H9 (cell line): ENCODE data around the gene OSBPL9. TPM values are rescaled to one million over a fixed set of nuclear protein-coding genes. Genes with fewer than 3 reads are reported as not detected.

Experiments
- DNase-seq: peaks from one replicate; pipeline ENCODE4 v3.0.0-alpha.2; 2017
- H2AFZ ChIP-seq: one replicate; pipeline ENCODE4 v1.6.1; 2013; ENCODE audit warnings: mild to moderate bottlenecking, low read length, control low read depth, moderate library complexity
- H2AK5ac ChIP-seq: 2 replicates; pipeline ENCODE4 v1.6.1; 2013; ENCODE audit warnings: low read length, control low read depth, mixed read lengths; ENCODE audit not compliant: insufficient read length
- H2BK120ac ChIP-seq: one replicate; pipeline ENCODE4 v1.6.1; 2013; ENCODE audit warnings: low read depth, mild to moderate bottlenecking, low read length, control low read depth, inconsistent platforms; ENCODE audit not compliant: poor library complexity, severe bottlenecking
- H2BK12ac ChIP-seq: 2 replicates; pipeline ENCODE4 v1.6.1; 2013; ENCODE audit warnings: low read length, control low read depth, mixed read lengths, low read depth; ENCODE audit not compliant: insufficient read length
- H2BK15ac ChIP-seq: 2 replicates; pipeline ENCODE4 v1.6.1; 2013; ENCODE audit warnings: low read depth, low read length, control low read depth
- H2BK20ac ChIP-seq: one replicate; pipeline ENCODE4 v1.6.1; 2013; ENCODE audit warnings: low read depth, mild to moderate bottlenecking, low read length, control low read depth, inconsistent platforms; ENCODE audit not compliant: poor library complexity, severe bottlenecking
- H2BK5ac ChIP-seq: 2 replicates; pipeline ENCODE4 v1.6.1; 2013; ENCODE audit warnings: low read length, control low read depth, mixed read lengths; ENCODE audit not compliant: insufficient read length
- H3K14ac ChIP-seq: 2 replicates; pipeline ENCODE4 v1.6.1; 2013; ENCODE audit warnings: low read length, control low read depth; ENCODE audit not compliant: insufficient read depth
- H3K18ac ChIP-seq: 2 replicates; pipeline ENCODE4 v1.6.1; 2013; ENCODE audit warnings: low read depth, mild to moderate bottlenecking, mixed read lengths, low read length, control low read depth; ENCODE audit not compliant: insufficient read length
- H3K23ac ChIP-seq: 2 replicates; pipeline ENCODE4 v1.6.1; 2013; ENCODE audit warnings: low read length, control low read depth, mixed read lengths, low read depth; ENCODE audit not compliant: insufficient read length
- H3K23me2 ChIP-seq: 2 replicates; pipeline ENCODE4 v1.6.1; 2013; ENCODE audit warnings: low read depth, mild to moderate bottlenecking, mixed read lengths, low read length, control low read depth; ENCODE audit not compliant: insufficient read length, poor library complexity, severe bottlenecking
- H3K27ac ChIP-seq: 2 replicates; pipeline ENCODE4 v1.5.1; 2013; ENCODE audit warnings: low read length, control low read depth, mixed read lengths, low read depth; ENCODE audit not compliant: insufficient read length
- H3K27me3 ChIP-seq: 2 replicates; pipeline ENCODE4 v1.6.1; 2013; ENCODE audit warnings: low read length, control low read depth, inconsistent platforms; ENCODE audit not compliant: insufficient read depth
- H3K4ac ChIP-seq: 2 replicates; pipeline ENCODE4 v1.6.1; 2013; ENCODE audit warnings: low read depth, mild to moderate bottlenecking, control low read depth, inconsistent platforms, low read length, moderate library complexity
- H3K4me1 ChIP-seq: 2 replicates; pipeline ENCODE4 v1.6.1; 2013; ENCODE audit warnings: low read length, control low read depth, inconsistent platforms; ENCODE audit not compliant: insufficient read depth
- H3K4me2 ChIP-seq: 2 replicates; pipeline ENCODE4 v1.6.1; 2013; ENCODE audit warnings: low read length, control low read depth, mixed read lengths; ENCODE audit not compliant: insufficient read length, insufficient read depth
- H3K56ac ChIP-seq: 2 replicates; pipeline ENCODE4 v1.6.1; 2013; ENCODE audit warnings: low read depth, mild to moderate bottlenecking, mixed read lengths, low read length, control low read depth; ENCODE audit not compliant: insufficient read length
- H3K79me1 ChIP-seq: 2 replicates; pipeline ENCODE4 v1.6.1; 2013; ENCODE audit warnings: low read depth, mild to moderate bottlenecking, moderate library complexity, low read length, control low read depth, inconsistent platforms; ENCODE audit not compliant: insufficient read depth, poor library complexity, severe bottlenecking
- H3K79me2 ChIP-seq: 2 replicates; pipeline ENCODE4 v1.6.1; 2013; ENCODE audit warnings: low read length, control low read depth, inconsistent platforms; ENCODE audit not compliant: insufficient read depth
- H3K9ac ChIP-seq: 2 replicates; pipeline ENCODE4 v1.6.1; 2013; ENCODE audit warnings: low read length, control low read depth, mixed read lengths; ENCODE audit not compliant: insufficient read length; ENCODE audit errors: extremely low read depth
- H3K9me3 ChIP-seq: one replicate; pipeline ENCODE4 v1.6.1; 2013; ENCODE audit warnings: low read depth, low read length, inconsistent platforms; ENCODE audit not compliant: control insufficient read depth
- H3T11ph ChIP-seq: one replicate; pipeline ENCODE4 v1.6.1; 2013; ENCODE audit warnings: mild to moderate bottlenecking, low read length, control low read depth, inconsistent platforms
- H4K20me1 ChIP-seq: one replicate; pipeline ENCODE4 v1.6.1; 2013; ENCODE audit not compliant: control insufficient read depth, insufficient read length, insufficient read depth
- H4K5ac ChIP-seq: 2 replicates; pipeline ENCODE4 v1.6.1; 2013; ENCODE audit warnings: low read depth, mild to moderate bottlenecking, mixed read lengths, low read length, control low read depth; ENCODE audit not compliant: insufficient read length
- H4K8ac ChIP-seq: replicated peaks from 2 replicates; pipeline ENCODE4 v1.6.1; 2013; ENCODE audit warnings: low read length, control low read depth, mixed read lengths, low read depth; ENCODE audit not compliant: insufficient read length
- H4K91ac ChIP-seq: 2 replicates; pipeline ENCODE4 v1.6.1; 2013; ENCODE audit warnings: low read depth, mild to moderate bottlenecking, moderate library complexity, mixed read lengths, low read length, control low read depth; ENCODE audit not compliant: insufficient read length
- H3K27ac Mint-ChIP-seq, 3 experiments: 2 replicates in 2 of 3; 3 replicates in 1 of 3; pipeline ENCODE4 v1.8.0; 2020 to 2021; ENCODE audit warnings: mixed read lengths in 3 of 3, mild to moderate bottlenecking in 1 of 3, moderate library complexity in 1 of 3
- H3K27me3 Mint-ChIP-seq: 2 replicates; pipeline ENCODE4 v1.8.0; 2021; ENCODE audit warnings: low read depth, mild to moderate bottlenecking, moderate library complexity, mixed read lengths
- H3K36me3 Mint-ChIP-seq, 3 experiments: 2 replicates in 2 of 3; 3 replicates in 1 of 3; pipeline ENCODE4 v1.8.0; 2020 to 2021; ENCODE audit warnings: low read depth in 3 of 3, mixed read lengths in 3 of 3; ENCODE audit not compliant: insufficient read depth in 1 of 3
- H3K4me1 Mint-ChIP-seq, 2 experiments: 2 replicates each; pipeline ENCODE4 v1.8.0; 2020; ENCODE audit warnings: mixed read lengths in 2 of 2
- H3K4me3 Mint-ChIP-seq, 2 experiments: 2 replicates in 1 of 2; 3 replicates in 1 of 2; pipeline ENCODE4 v1.8.0; 2020 to 2021; ENCODE audit warnings: mild to moderate bottlenecking in 2 of 2, mixed read lengths in 2 of 2, moderate library complexity in 1 of 2
- H3K9me3 Mint-ChIP-seq, 2 experiments: 2 replicates in 1 of 2; 3 replicates in 1 of 2; pipeline ENCODE4 v1.8.0; 2020; ENCODE audit warnings: mild to moderate bottlenecking in 2 of 2, mixed read lengths in 2 of 2, moderate library complexity in 1 of 2
- WGBS: extraction: QIAGEN DNeasy Blood & Tissue Kit; methylation state at CpG from one replicate; pipeline ENCODE4 v1.1.7; 2013; ENCODE audit warnings: missing lambda C conversion rate, low lambda C conversion rate, mixed read lengths; ENCODE audit not compliant: insufficient read length; ENCODE audit errors: extremely low coverage; 5-methylcytosine and 5-hydroxymethylcytosine counted together
- total RNA-seq: library from RNA; stranded (reverse); gene quantifications from 2 replicates; pipeline ENCODE4 v1.2.1, GENCODE V29; 2021
- TF ChIP-seq, protein P1 (sequence below): fragments of 200-600 bp; sonication (generic); conservative IDR thresholded peaks from 3 replicates; pipeline ENCODE4 v1.8.0; 2021; ENCODE audit warnings: antibody characterized with exemption, mild to moderate bottlenecking

OSBPL9 gene
- total RNA-seq, 1 experiment from 2014 or later, result 76.7 TPM

DNA sequence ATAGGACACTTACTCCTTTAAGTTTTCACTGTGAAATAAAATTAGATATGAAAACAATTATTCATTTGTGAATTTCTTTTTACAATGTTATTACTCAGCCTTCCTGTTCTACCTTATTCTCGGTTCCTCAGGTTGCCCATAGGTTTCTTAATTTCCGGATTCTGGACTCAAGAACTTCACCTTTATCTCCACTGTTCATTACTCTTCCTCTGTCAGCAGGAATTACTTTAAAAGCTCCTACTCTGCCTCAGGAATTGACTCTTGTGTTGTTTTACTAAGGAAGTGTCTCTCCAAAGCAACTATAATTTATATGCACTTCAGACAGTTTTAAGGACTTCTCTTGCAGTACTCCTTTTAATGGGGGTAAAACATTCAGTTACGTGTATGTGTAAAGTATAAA lies 123.8 kb downstream of the OSBPL9 start:
- H2BK15ac ChIP-seq, result no peak overlapping the region
- no peak overlapping the region for H3K23ac ChIP-seq
- H3K4me2 ChIP-seq, result no peak overlapping the region
- no peak overlapping the region for H3K4ac ChIP-seq
- no peak overlapping the region for H3K9ac ChIP-seq
- H3K18ac ChIP-seq, result no peak overlapping the region
- no peaks in the 10 kb centered on the region for H3K4me1 ChIP-seq
- H3K27ac Mint-ChIP-seq, result no peak overlapping the region
- H3K4me3 Mint-ChIP-seq, result no peak overlapping the region
- no peak overlapping the region for H4K91ac ChIP-seq
- no peak overlapping the region for H2AFZ ChIP-seq
- H2BK120ac ChIP-seq, result no peak overlapping the region
- peaks cover 14 to 19% of the 10 kb centered on the region in 2 experiments for H3K4me1 Mint-ChIP-seq
- DNase-seq, result no peak
- H3K9me3 Mint-ChIP-seq, result no peaks in the 10 kb centered on the region
- H3K56ac ChIP-seq, result no peak overlapping the region
- no peaks in the 10 kb centered on the region for H3K27me3 Mint-ChIP-seq
- H3K23me2 ChIP-seq, result no peaks in the 10 kb centered on the region
- H3T11ph ChIP-seq, result no peak overlapping the region
- H3K79me2 ChIP-seq, result no peaks in the 10 kb centered on the region
- WGBS, result no CpG with 5 or more reads among the region's 3 CpGs
- TF ChIP-seq, protein P1, sequence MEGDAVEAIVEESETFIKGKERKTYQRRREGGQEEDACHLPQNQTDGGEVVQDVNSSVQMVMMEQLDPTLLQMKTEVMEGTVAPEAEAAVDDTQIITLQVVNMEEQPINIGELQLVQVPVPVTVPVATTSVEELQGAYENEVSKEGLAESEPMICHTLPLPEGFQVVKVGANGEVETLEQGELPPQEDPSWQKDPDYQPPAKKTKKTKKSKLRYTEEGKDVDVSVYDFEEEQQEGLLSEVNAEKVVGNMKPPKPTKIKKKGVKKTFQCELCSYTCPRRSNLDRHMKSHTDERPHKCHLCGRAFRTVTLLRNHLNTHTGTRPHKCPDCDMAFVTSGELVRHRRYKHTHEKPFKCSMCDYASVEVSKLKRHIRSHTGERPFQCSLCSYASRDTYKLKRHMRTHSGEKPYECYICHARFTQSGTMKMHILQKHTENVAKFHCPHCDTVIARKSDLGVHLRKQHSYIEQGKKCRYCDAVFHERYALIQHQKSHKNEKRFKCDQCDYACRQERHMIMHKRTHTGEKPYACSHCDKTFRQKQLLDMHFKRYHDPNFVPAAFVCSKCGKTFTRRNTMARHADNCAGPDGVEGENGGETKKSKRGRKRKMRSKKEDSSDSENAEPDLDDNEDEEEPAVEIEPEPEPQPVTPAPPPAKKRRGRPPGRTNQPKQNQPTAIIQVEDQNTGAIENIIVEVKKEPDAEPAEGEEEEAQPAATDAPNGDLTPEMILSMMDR, result no peak
- H3K27me3 ChIP-seq, result no peaks in the 10 kb centered on the region
- H2AK5ac ChIP-seq, result no peak overlapping the region
- H2BK5ac ChIP-seq, result no peak overlapping the region
- no peaks in the 10 kb centered on the region; a peak in 1 of 7 replicates for H3K36me3 Mint-ChIP-seq
- no peak overlapping the region for H4K8ac ChIP-seq
- H4K20me1 ChIP-seq, result no peaks in the 10 kb centered on the region
- no peak overlapping the region for H3K27ac ChIP-seq
- no peak overlapping the region for H2BK12ac ChIP-seq
- H3K79me1 ChIP-seq, result no peaks in the 10 kb centered on the region
- no peaks in the 10 kb centered on the region for H3K9me3 ChIP-seq
- no peak overlapping the region for H3K14ac ChIP-seq
- H4K5ac ChIP-seq, result no peak overlapping the region
- H2BK20ac ChIP-seq, result no peak overlapping the region
